Muscle of leg (tissue), 11 donors: ENCODE results near the gene SERF2. TPM values are rescaled to one million over a fixed set of nuclear protein-coding genes. Genes with fewer than 3 reads are reported as not detected.

ENCODE experiments used
- DNase-seq: peaks from one replicate; pipeline ENCODE4 v3.0.0; 2013
- H3K27ac ChIP-seq: one replicate; pipeline ENCODE4 v1.5.1; 2013; ENCODE audit warnings: mild to moderate bottlenecking, low read length, control low read depth
- H3K27me3 ChIP-seq: one replicate; pipeline ENCODE4 v1.6.1; 2013; ENCODE audit warnings: low read length; ENCODE audit not compliant: control insufficient read depth, insufficient read depth
- H3K36me3 ChIP-seq: one replicate; pipeline ENCODE4 v1.6.1; 2013; ENCODE audit warnings: low read length; ENCODE audit not compliant: control insufficient read depth, insufficient read depth
- H3K4me1 ChIP-seq: one replicate; pipeline ENCODE4 v1.6.1; 2013; ENCODE audit warnings: low read length; ENCODE audit not compliant: control insufficient read depth, insufficient read depth
- H3K4me3 ChIP-seq: one replicate; pipeline ENCODE4 v1.5.1; 2013; ENCODE audit warnings: low read length, control low read depth
- H3K9me3 ChIP-seq: replicated peaks from 2 replicates; pipeline ENCODE4 v1.6.1; 2013; ENCODE audit warnings: low read depth, low read length; ENCODE audit not compliant: control insufficient read depth
- WGBS: methylation state at CpG from one replicate; pipeline ENCODE4 v1.1.5; 2013; ENCODE audit warnings: missing lambda C conversion rate; ENCODE audit not compliant: insufficient coverage; 5-methylcytosine and 5-hydroxymethylcytosine counted together
- polyA plus RNA-seq, 8 donors: library from polyadenylated mRNA; unstranded; fragments of 120-200 nt; gene quantifications; one replicate each; pipeline versions ENCODE4 v1.2.1 to v1.2.3, GENCODE V29; 2013; ENCODE audit warnings: inconsistent platforms in 1 of 8, low replicate concordance in 1 of 8; ENCODE audit not compliant: insufficient read length in 8 of 8, insufficient read depth in 1 of 8
- total RNA-seq: library from RNA; stranded (reverse); fragments of 120-200 nt; gene quantifications from one replicate; pipeline ENCODE4 v1.2.4, GENCODE V29; 2013

SERF2 gene
- total and polyA plus RNA-seq, 9 donors: 505 to 760 (median 665) TPM

DNA sequence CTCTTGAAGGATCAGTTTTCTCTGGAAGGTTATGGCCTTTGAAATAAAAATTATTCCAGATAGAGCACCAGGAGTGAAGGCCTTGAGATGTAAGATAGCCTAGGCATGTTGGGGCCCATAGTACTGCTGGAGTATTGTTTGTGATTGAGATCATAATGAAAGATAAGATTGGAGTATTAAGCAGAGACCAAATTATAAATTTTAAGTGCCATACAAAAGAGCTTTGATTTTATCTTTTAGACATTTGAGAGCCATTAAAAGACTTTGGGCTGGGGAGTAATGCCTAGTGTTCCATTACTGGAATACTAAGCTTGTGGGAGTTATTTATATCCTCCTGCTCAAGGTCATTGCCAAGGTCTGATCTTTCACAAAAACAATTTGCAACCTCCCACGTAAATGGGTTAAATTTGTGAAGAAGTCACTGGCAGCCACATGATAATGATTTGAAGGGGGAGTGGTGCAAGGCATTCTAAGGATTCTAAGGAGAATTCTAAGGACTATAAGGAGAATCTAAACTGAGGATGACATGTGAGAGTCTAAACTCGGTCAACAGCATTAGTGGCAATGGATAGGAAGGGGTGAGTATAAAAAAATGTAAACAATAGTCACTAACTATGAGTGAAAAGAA lies 28.2 kb upstream of the SERF2 start:
- H3K9me3 ChIP-seq: no peaks in the 10 kb centered on the region
- peaks cover 48% of the 10 kb centered on the region for H3K36me3 ChIP-seq
- H3K27me3 ChIP-seq: no peaks in the 10 kb centered on the region
- no peaks in the 10 kb centered on the region for H3K4me1 ChIP-seq
- no peak overlapping the region for H3K27ac ChIP-seq
- 80% methylated on average over 1 of the region's 2 CpGs for WGBS
- DNase-seq: no peak
- H3K4me3 ChIP-seq: no peak overlapping the region

DNA sequence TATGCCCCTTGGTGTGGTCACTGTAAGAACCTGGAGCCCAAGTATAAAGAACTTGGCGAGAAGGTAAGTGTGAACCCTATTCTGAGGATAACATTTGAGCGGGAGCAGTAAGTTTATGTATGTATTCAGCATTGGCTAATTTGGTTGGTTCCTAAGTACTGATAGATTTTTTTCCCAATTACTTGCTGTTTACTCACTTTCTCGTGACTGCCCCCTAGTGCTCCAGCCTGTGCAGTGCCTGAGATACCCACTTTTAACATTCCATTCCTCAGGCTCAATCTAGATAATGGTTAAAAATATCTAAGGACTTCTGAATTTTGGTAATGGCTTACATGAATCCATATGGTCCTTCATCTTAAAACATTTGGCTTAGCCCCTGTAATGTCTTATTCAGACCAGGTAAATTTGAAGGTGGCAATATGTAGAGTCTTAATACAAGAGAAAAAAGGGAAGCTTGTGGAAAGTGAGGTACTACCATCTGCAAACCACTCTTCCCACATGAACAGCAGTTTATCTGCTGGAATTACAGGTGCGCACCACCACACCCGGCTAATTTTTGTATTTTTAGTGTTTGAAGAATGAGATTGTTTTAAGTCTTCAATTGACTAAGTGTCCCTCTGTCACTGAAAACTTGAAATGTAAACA lies 22.4 kb upstream of the SERF2 start:
- H3K27ac ChIP-seq: no peak overlapping the region
- no peaks in the 10 kb centered on the region for H3K27me3 ChIP-seq
- no peak overlapping the region for H3K4me3 ChIP-seq
- no CpG with 5 or more reads among the region's 5 CpGs for WGBS
- H3K36me3 ChIP-seq: peaks cover 64% of the 10 kb centered on the region
- peak; percentile 44 for DNase-seq
- no peaks in the 10 kb centered on the region for H3K9me3 ChIP-seq
- H3K4me1 ChIP-seq: no peaks in the 10 kb centered on the region

GRCh38 chr15:43771816-43772215 lies 20.3 kb upstream of the SERF2 start:
- no peak overlapping the region for H3K4me3 ChIP-seq
- no peak overlapping the region for H3K27ac ChIP-seq
- 85% methylated on average over 2 of the region's 2 CpGs for WGBS
- no peaks in the 10 kb centered on the region for H3K27me3 ChIP-seq
- peaks cover 9% of the 10 kb centered on the region for H3K4me1 ChIP-seq
- peaks cover 52% of the 10 kb centered on the region for H3K36me3 ChIP-seq
- H3K9me3 ChIP-seq: no peaks in the 10 kb centered on the region
- no peak for DNase-seq

- H3K36me3 ChIP-seq: peaks cover 44% of the 10 kb centered on the region
- no peak for DNase-seq
- H3K9me3 ChIP-seq: no peaks in the 10 kb centered on the region
These were observed 19.5 kb upstream of the SERF2 start for GRCh38 chr15:43772624-43773023.

GRCh38 chr15:43774062-43774461 lies 18.1 kb upstream of the SERF2 start:
- Histone ChIP-seq H3K4me1 (peaks cover 17% of the 10 kb centered on the region), H3K36me3 (peaks cover 33% of the 10 kb centered on the region), H3K4me3 (no peak overlapping the region), H3K27me3 (no peaks in the 10 kb centered on the region), H3K9me3 (no peaks in the 10 kb centered on the region), H3K27ac (no peak overlapping the region)
- 63% methylated on average over 4 of the region's 4 CpGs for WGBS
- no peak for DNase-seq

More at GRCh38 chr15:43772624-43773023, 19.5 kb upstream of the SERF2 start:
- peaks cover 13% of the 10 kb centered on the region for H3K4me1 ChIP-seq
- no peak overlapping the region for H3K4me3 ChIP-seq
- H3K27ac ChIP-seq: no peak overlapping the region
- H3K27me3 ChIP-seq: no peaks in the 10 kb centered on the region

GRCh38 chr15:43775411-43775965 lies 16.6 kb upstream of the SERF2 start:
- DNase-seq: peak; percentile 45
- peak overlapping the region; percentile 64 for H3K27ac ChIP-seq
- no peaks in the 10 kb centered on the region for H3K9me3 ChIP-seq
- H3K4me3 ChIP-seq: no peak overlapping the region
- peaks cover 27% of the 10 kb centered on the region for H3K36me3 ChIP-seq
- H3K4me1 ChIP-seq: peaks cover 17% of the 10 kb centered on the region
- WGBS: no CpG with 5 or more reads among the region's 1 CpG
- H3K27me3 ChIP-seq: no peaks in the 10 kb centered on the region

GRCh38 chr15:43776101-43776717 lies 15.9 kb upstream of the SERF2 start:
- no peak for DNase-seq
- H3K4me3 ChIP-seq: peak overlapping the region; percentile 83
- H3K36me3 ChIP-seq: peaks cover 22% of the 10 kb centered on the region
- no peaks in the 10 kb centered on the region for H3K27me3 ChIP-seq
- peaks cover 17% of the 10 kb centered on the region for H3K4me1 ChIP-seq
- WGBS: 10% methylated on average over 25 of the region's 35 CpGs
- H3K9me3 ChIP-seq: no peaks in the 10 kb centered on the region
- peak overlapping the region; percentile 64 for H3K27ac ChIP-seq

DNA sequence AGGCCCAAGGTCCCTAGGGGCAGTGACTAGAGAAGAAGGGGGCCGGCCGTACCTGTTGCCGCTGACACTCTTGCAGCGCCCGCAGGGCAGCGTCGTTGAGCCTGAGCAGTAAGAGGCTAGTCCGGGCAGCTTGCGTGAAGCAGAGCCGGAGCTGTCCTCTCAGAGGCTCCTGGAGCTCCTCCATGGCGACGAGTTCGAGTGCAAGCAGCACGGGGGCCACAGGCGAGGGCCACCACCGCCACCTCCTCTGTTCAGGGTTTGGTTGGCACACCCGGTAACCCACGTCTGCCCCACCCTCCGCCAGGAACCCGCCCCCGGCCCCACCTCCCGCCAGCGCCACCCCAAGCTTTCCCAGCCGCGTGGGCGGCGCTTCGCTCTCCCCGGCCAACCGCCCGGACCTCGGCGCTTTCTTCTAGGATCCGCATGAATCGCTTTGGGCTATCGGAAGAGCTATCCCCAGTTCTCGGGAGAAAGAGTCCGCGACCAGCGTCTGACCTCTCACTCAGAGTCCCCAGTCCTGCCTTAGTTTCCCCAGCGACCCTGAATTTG lies 15.3 kb upstream of the SERF2 start, which contains the start of gene ELL3:
Gene ELL3, minus strand, starts transcription at position 249 of the 549 bp plus-strand sequence. Its CDS starts 65 bp downstream, at position 184.
- Histone ChIP-seq H3K27ac (peak within 1 kb of the TSS; percentile 89), H3K4me3 (peak within 1 kb of the TSS; percentile 83), H3K9me3 (no peaks in the 10 kb centered on the region), H3K36me3 (peaks cover 16% of the 10 kb centered on the region), H3K4me1 (peaks cover 17% of the 10 kb centered on the region), H3K27me3 (no peaks in the 10 kb centered on the region)
- under 1% methylated on average over 33 of the region's 41 CpGs for WGBS
- peak; percentile 86 for DNase-seq

DNA sequence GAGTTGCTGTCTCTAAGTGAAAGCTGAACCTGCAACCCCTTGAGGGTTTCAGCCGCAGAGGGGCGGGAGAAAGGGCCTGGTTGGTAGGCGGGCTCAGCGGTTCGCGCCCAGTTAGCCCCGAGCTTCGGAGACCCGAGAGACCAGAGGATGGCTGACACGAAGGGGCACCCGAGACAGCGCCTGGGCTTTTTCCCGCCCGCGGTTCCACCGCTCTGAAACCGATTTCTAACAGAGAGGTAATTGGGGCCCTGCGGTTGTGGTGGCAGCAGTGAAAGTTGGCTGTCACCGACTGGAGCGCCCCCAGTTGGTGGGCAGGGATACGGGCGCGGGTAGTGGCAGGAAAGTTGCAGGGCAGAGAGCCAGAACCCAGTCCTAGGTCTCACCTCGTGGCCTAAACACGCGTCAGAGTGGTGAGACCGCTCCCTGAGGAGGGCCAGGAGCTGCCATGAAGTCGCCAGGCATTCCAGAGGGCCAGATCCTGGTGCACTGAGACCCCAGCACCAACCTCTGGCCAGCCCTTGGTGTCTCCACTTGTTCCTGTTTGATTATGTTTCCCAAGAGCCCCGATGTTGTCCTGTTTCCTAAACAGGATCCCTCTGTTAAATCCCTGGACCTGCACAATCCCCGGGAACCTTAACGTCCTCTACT lies 14.7 kb upstream of the SERF2 start:
- no peaks in the 10 kb centered on the region for H3K27me3 ChIP-seq
- DNase-seq: no peak
- peak overlapping the region; percentile 83 for H3K4me3 ChIP-seq
- H3K36me3 ChIP-seq: peaks cover 12% of the 10 kb centered on the region
- WGBS: under 1% methylated on average over 29 of the region's 31 CpGs
- H3K4me1 ChIP-seq: peaks cover 17% of the 10 kb centered on the region
- H3K9me3 ChIP-seq: no peaks in the 10 kb centered on the region
- H3K27ac ChIP-seq: peak overlapping the region; percentile 89
